OCI-LY7 (cell line): Measurements from ENCODE around the gene INTS14. TPM values are rescaled to one million over a fixed set of nuclear protein-coding genes. Genes with fewer than 3 reads are reported as not detected.

Source experiments
- BruUV-seq: library from RNA; stranded (reverse); fragments of 400-500 nt; replicated peaks from 2 replicates; lab custom pipeline; 2021; lab: Mats Ljungman, UMichigan
- CTCF ChIA-PET: fragments of 300-600 bp; sonication (Branson Sonifier 250); formaldehyde crosslinking; loops from one replicate; lab custom pipeline; 2022; ENCODE audit warnings: antibody characterized with exemption; ENCODE audit not compliant: unreplicated experiment; lab: Charles Lee
- POLR2A ChIA-PET: fragments of 300-600 bp; sonication (Branson Sonifier 250); formaldehyde crosslinking; loops from one replicate; lab custom pipeline; 2022; ENCODE audit warnings: antibody characterized with exemption; lab: Charles Lee
- DNase-seq: peaks from one replicate; pipeline ENCODE4 v3.0.0-alpha.2; 2015; ENCODE audit warnings: low spot score
- H2AFZ ChIP-seq: fragments of 200-600 bp; sonication (generic), shearing (Covaris generic); 2 replicates; pipeline ENCODE4 v1.6.1; 2014; ENCODE audit warnings: mild to moderate bottlenecking, antibody characterized with exemption, low read length, moderate library complexity
- H3K27ac ChIP-seq: fragments of 200-600 bp; sonication (generic); 2 replicates; pipeline ENCODE4 v1.5.1; 2014; ENCODE audit warnings: mixed run types, low read depth, mild to moderate bottlenecking, moderate library complexity, low read length, inconsistent platforms; ENCODE audit not compliant: poor library complexity, severe bottlenecking
- H3K36me3 ChIP-seq: fragments of 200-600 bp; sonication (generic); 2 replicates; pipeline ENCODE4 v1.6.1; 2014; ENCODE audit warnings: mild to moderate bottlenecking, antibody characterized with exemption, low read length, moderate library complexity, mixed read lengths; ENCODE audit not compliant: insufficient read depth
- H3K4me1 ChIP-seq: fragments of 200-600 bp; sonication (generic); 2 replicates; pipeline ENCODE4 v1.5.1; 2014; ENCODE audit warnings: mild to moderate bottlenecking, low read length; ENCODE audit not compliant: insufficient read depth, poor library complexity, severe bottlenecking
- H3K4me2 ChIP-seq: fragments of 200-600 bp; sonication (generic); 2 replicates; pipeline ENCODE4 v1.6.1; 2014; ENCODE audit warnings: mild to moderate bottlenecking, low read length
- H3K4me3 ChIP-seq: fragments of 200-600 bp; sonication (generic); 2 replicates; pipeline ENCODE4 v1.5.1; 2014; ENCODE audit warnings: mild to moderate bottlenecking, low read depth, low read length; ENCODE audit not compliant: poor library complexity, severe bottlenecking
- H3K79me2 ChIP-seq: fragments of 200-600 bp; sonication (generic); 2 replicates; pipeline ENCODE4 v1.6.1; 2016; ENCODE audit warnings: low read depth, mild to moderate bottlenecking, low read length, moderate library complexity, mixed read lengths; ENCODE audit not compliant: insufficient read depth
- H3K9me2 ChIP-seq: fragments of 200-600 bp; sonication (generic); 2 replicates; pipeline ENCODE4 v1.6.1; 2016; ENCODE audit warnings: mild to moderate bottlenecking, low read length, mixed read lengths; ENCODE audit not compliant: insufficient read depth
- H3K9me3 ChIP-seq: fragments of 200-600 bp; sonication (generic); 2 replicates; pipeline ENCODE4 v1.6.1; 2014; ENCODE audit warnings: mild to moderate bottlenecking, mixed run types, low read length, mixed read lengths
- H4K20me1 ChIP-seq: fragments of 200-600 bp; sonication (generic); 2 replicates; pipeline ENCODE4 v1.6.1; 2014; ENCODE audit warnings: mild to moderate bottlenecking, antibody characterized with exemption, low read length, moderate library complexity, mixed read lengths; ENCODE audit not compliant: insufficient read depth
- EZH2phosphoT487 ChIP-seq: fragments of 200-600 bp; sonication (generic); IDR thresholded peaks from 2 replicates; pipeline ENCODE4 v1.6.1; 2018; ENCODE audit warnings: low read depth, borderline replicate concordance, mild to moderate bottlenecking, mixed run types, antibody characterized with exemption, low read length, moderate library complexity, mixed read lengths
- intact Hi-C: fragments of 100-400 bp; cut with micrococcal nuclease; formaldehyde crosslinking; loops from one replicate; pipeline ENCODE4 v1.10.0; 2022; ENCODE audit not compliant: unreplicated experiment
- total RNA-seq, 2 experiments: library from RNA; depleted of rRNA in 1 of 2; stranded (reverse); fragments of >200 nt in 1 of 2; shearing (Covaris generic) in 1 of 2; gene quantifications; 2 replicates each; pipeline ENCODE4 v1.2.3, GENCODE V29; 2014 to 2022
- TF ChIP-seq, protein P1 (sequence below): fragments of 200-600 bp; sonication (generic); conservative IDR thresholded peaks from 2 replicates; pipeline ENCODE4 v1.5.1; 2014; ENCODE audit warnings: mild to moderate bottlenecking, antibody characterized with exemption, low read length, moderate library complexity, mixed read lengths

Gene INTS14
- total RNA-seq, 2 experiments from 2014 or later: 45.8 to 46.7 TPM

DNA sequence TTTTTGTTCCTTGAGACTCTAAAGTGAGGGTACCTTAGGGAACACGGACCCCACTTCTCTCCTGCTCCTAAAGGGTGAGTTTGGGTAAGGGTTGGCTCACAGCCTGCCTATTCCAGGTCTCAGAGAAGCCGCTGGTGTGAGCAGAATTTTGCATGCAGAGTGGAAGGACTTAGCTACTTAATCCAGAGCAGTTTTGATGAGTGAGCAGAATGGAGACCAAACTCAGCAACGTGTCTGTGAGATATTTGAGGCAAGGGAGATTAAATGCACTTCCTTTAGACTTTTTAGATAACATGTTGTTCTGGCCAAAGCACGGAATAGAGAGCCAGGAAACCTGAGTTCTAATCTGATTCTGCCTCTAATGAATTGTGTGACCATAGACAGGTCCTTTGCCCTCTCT, 15.9 kb upstream of the INTS14 start:
- no peak overlapping the region for H3K4me3 ChIP-seq
- TF ChIP-seq, protein P1, sequence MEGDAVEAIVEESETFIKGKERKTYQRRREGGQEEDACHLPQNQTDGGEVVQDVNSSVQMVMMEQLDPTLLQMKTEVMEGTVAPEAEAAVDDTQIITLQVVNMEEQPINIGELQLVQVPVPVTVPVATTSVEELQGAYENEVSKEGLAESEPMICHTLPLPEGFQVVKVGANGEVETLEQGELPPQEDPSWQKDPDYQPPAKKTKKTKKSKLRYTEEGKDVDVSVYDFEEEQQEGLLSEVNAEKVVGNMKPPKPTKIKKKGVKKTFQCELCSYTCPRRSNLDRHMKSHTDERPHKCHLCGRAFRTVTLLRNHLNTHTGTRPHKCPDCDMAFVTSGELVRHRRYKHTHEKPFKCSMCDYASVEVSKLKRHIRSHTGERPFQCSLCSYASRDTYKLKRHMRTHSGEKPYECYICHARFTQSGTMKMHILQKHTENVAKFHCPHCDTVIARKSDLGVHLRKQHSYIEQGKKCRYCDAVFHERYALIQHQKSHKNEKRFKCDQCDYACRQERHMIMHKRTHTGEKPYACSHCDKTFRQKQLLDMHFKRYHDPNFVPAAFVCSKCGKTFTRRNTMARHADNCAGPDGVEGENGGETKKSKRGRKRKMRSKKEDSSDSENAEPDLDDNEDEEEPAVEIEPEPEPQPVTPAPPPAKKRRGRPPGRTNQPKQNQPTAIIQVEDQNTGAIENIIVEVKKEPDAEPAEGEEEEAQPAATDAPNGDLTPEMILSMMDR: no peak
- no peak for TF ChIP-seq EZH2phosphoT487
- no peaks in the 10 kb centered on the region for H3K9me3 ChIP-seq
- ChIA-PET POLR2A (no interaction called here), CTCF (no interaction called here)
- no peak overlapping the region for H3K27ac ChIP-seq
- H4K20me1 ChIP-seq: no peaks in the 10 kb centered on the region
- intact Hi-C loops: no loop called here
- H2AFZ ChIP-seq: no peak overlapping the region
- H3K4me1 ChIP-seq: no peaks in the 10 kb centered on the region
- no peaks in the 10 kb centered on the region for H3K36me3 ChIP-seq
- H3K79me2 ChIP-seq: no peaks in the 10 kb centered on the region
- no peak overlapping the region for H3K4me2 ChIP-seq
- no peaks in the 10 kb centered on the region for H3K9me2 ChIP-seq
- DNase-seq: no peak
- BruUV-seq: no TSS peak

GRCh38 chr15:65623103-65623502, 12.2 kb upstream of the INTS14 start:
- Histone ChIP-seq H3K4me3 (no peak overlapping the region), H3K9me3 (no peaks in the 10 kb centered on the region), H3K27ac (no peak overlapping the region), H2AFZ (no peak overlapping the region), H4K20me1 (no peaks in the 10 kb centered on the region), H3K9me2 (no peaks in the 10 kb centered on the region), H3K4me1 (no peaks in the 10 kb centered on the region), H3K36me3 (no peaks in the 10 kb centered on the region), H3K79me2 (no peaks in the 10 kb centered on the region), H3K4me2 (no peak overlapping the region)
- ChIA-PET CTCF (interaction anchor here (1.2 kb wide), 1 partner anchor 36 kb away, joined by 4 read pairs; no protein-coding TSS in a partner anchor), POLR2A (interaction anchor here (0.6 kb wide), 1 partner anchor 62 kb away, joined by 3 read pairs; no protein-coding TSS in a partner anchor)
- DNase-seq: no peak
- TF ChIP-seq, protein P1: no peak
- TF ChIP-seq EZH2phosphoT487: no peak
- BruUV-seq: no TSS peak
- intact Hi-C loops: no loop called here

- no peaks in the 10 kb centered on the region for H3K4me1 ChIP-seq
- DNase-seq: no peak
- CTCF ChIA-PET: no interaction called here
- intact Hi-C loops: no loop called here
- H3K4me3 ChIP-seq: no peak within 1 kb of the TSS
- H3K79me2 ChIP-seq: no peaks in the 10 kb centered on the region
- H4K20me1 ChIP-seq: no peaks in the 10 kb centered on the region
- no peak within 1 kb of the TSS for H3K4me2 ChIP-seq
- no peaks in the 10 kb centered on the region for H3K9me3 ChIP-seq
- no peak for TF ChIP-seq EZH2phosphoT487
- TF ChIP-seq, protein P1: no peak
- no peak within 1 kb of the TSS for H2AFZ ChIP-seq
- no peaks in the 10 kb centered on the region for H3K36me3 ChIP-seq
- H3K9me2 ChIP-seq: no peaks in the 10 kb centered on the region
- H3K27ac ChIP-seq: no peak within 1 kb of the TSS
- POLR2A ChIA-PET: interaction anchor here (0.7 kb wide), 1 partner anchor 169 kb away, joined by 3 read pairs; no protein-coding TSS in a partner anchor
- no TSS peak for BruUV-seq
Observed at GRCh38 chr15:65621638-65622037, 10.7 kb upstream of the INTS14 start, which contains the start of gene SLC24A1. Gene SLC24A1 (plus strand): TSS chr15:65621938. CDS start chr15:65624081, 2,143 bp downstream.
